GM12874 (cell line): ENCODE data around the gene MOG.
A peak's percentile ranks its signal among the peaks of the same experiment; 100 is the strongest.

Source experiments
- CTCF ChIP-seq: IDR thresholded peaks from 2 replicates; pipeline ENCODE4 v1.5.1; 2011; ENCODE audit warnings: low read depth, mild to moderate bottlenecking, control low read depth, low read length, moderate library complexity; ENCODE audit not compliant: insufficient read depth

MOG gene

GRCh38 chr6:29680416-29680815, 23.5 kb downstream of the MOG start:
- no peak for TF ChIP-seq CTCF

- no peak for TF ChIP-seq CTCF
These were observed 24.0 kb downstream of the MOG start, which contains the start of gene ZFP57 for GRCh38 chr6:29680904-29681303. Gene ZFP57 (minus strand): TSS chr6:29681152. CDS start chr6:29677003, 4,149 bp downstream.

GRCh38 chr6:29681811-29682210, 24.9 kb downstream of the MOG start:
- no peak for TF ChIP-seq CTCF

- no peak for TF ChIP-seq CTCF
These were observed 28.9 kb downstream of the MOG start for GRCh38 chr6:29685718-29686326.

- TF ChIP-seq CTCF, result no peak
These were observed 37.7 kb downstream of the MOG start for GRCh38 chr6:29694637-29695036.

GRCh38 chr6:29696147-29697125, 39.5 kb downstream of the MOG start:
- TF ChIP-seq CTCF, result peak; percentile 63

GRCh38 chr6:29702519-29703103, 45.7 kb downstream of the MOG start:
- TF ChIP-seq CTCF, result peak; percentile 61
